Embryonic facial prominence (tissue), 1 donor: ENCODE data around the gene TMEM45A.
"Not testable (repeated sequence)": the region's sequence is repeated elsewhere in the genome, so short reads cannot be mapped to it uniquely, and the experiment has no call there.

Source experiments
- DNase-seq: peaks from one replicate; pipeline ENCODE4 v3.0.0-alpha.2; 2016; ENCODE audit errors: extremely low spot score

TMEM45A gene

DNA sequence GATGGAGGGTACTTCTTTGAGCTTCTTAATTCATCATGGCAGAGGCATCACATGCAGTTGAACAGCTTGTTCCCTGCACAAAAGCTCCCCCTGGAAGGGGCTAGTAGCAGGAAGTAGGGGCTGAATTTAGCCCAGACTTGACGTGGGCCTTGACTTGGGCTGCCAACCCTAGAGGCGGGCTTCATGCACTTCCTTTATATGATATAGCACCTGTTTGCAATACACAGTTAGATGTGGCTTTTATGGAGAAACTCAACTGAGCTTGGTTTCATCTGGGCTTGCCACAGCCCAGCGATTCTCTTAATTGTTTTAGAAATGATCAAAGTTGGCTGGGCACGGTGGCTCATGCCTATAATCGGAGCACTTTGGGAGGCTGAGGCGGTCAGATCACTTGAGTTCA, 83.3 kb downstream of the TMEM45A start:
- no peak for DNase-seq

GRCh38 chr3:100577382-100578008, 85.1 kb downstream of the TMEM45A start:
- no peak for DNase-seq

DNA sequence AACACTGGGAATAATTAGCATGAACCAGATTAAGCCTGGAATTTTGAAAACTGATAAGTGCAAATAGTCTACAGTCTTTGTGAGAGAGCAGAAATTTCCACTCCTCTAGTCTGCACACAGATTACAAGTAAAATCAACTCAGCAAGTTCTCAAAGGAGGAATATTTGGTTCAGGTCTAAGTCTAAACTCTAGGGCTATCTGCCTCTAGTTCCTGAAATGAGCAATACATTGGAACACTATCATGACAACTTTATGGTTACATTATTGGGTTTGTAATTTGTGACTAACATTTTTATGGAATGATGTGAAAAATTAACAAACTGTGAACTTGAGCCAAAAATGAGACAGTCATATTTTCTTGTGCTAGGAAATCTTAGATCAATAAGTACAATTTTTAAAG, 86.2 kb downstream of the TMEM45A start:
- no peak for DNase-seq

DNA sequence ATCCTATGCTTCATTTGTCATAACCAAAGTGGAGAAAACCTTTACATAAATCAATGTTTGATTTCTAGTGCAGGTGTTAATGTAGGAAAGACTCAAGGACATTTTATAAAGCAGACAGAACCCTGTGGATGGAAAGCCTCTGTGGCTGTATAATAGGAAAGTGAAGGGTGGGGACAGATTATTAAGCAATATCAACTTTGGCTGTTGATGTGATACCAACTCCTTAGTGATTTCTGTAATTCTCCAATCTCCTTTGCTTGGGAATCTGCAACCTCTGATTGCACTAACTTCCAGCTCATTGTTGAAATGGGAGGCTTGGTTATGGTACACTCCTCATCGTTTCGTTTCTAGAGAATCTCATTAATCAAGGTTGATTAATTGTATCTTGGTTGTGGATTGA, 87.7 kb downstream of the TMEM45A start:
- DNase-seq, result no peak

DNA sequence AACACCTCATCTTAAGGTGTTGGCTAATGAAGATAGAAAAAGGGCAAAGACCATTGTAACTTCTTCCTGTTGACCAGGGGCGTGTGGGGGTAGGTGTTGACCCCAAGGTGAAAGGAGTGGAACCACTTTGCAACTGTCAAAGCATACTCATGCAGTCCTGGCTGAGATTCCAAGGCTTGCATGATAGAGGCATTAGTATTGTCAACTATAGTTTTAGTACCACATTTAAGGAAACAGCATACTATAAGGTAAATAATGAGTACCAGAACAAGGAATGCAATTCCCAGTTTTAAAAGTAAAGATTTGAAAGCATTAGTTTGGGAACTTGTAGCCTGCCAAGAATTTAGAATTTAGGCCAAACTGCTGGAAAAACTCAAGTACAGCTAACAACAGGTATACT, 89.2 kb downstream of the TMEM45A start:
- DNase-seq, result no peak

DNA sequence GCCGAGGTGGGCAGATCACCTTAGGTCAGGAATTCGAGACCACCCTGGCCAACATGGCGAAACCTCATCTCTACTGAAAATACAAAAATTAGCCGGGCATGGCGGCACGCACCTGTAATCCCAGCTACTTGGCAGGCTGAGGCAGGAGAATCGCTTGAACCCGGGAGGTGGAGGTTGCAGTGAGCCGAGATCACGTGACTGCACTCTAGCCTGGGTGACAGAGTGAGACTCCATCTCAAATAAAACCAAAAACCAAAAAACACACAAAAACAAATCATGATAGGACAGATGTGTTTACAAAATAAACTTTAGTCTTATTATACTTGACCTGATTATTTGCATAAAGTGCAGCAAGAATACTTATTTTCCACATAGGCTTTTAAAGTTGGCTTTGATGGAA, 89.7 kb downstream of the TMEM45A start:
- DNase-seq, result not testable (repeated sequence)

DNA sequence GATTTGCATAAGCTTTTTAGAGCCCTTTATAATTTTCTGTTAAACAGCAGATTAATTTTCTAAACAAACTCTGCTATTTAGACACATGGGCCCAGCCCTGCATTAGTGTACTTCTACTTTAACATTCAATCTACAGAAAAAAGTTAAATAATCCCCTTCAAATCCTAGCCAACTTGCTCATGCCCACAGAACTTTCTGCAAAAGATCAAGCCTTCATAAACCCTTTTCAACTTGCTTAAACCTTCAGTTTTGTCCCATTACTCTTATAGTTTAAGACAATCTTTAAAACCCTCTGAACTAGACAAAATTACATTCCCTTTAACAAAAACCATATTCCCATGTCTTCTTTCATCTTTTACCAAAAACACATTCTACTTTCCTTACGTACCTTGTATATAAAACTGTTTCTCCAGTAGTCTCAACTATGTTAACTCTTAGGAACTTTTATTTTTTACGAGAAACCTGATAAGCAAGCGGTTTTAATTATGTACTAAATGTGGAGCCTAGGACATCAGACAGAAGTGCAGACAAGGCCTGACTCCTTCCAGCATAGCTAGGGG, 91.8 kb downstream of the TMEM45A start:
- no peak for DNase-seq

DNA sequence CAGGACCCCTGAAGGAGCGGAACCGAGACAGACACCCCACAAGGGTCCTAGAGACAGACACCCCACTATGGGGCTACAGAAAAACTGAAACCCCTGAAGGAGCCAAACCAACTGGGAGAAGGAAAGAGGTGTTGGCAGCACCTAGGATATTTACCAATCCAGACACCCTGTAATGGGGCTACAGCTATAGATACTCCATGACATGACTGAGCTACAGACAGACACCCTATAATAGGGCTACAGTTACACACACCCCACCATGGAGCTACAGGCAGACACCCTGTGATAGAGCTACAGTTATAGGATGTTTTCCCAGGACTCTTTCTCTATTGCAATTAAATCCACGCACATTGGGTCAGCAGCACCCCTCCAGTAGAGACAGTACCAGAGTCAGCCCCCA, 94.4 kb downstream of the TMEM45A start:
- no peak for DNase-seq

DNA sequence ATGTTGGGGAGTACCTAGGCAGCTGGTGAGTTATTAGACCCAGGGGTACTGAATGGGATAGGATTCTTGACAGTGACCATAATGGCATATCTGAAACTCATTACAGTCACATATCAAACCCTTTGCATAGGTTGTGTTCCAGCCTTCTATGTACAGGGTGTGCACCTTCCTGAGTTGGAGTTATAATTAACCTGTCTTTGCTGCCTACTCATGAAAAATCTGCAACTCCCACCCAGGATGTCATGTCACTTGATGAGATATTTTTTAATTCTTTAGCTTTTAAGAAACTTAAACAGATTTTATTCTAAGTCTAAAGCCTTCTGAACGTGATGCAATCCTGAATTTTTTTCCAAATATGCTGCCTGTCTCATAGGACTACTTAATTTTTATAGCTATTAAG, 95.8 kb downstream of the TMEM45A start:
- DNase-seq, result no peak

DNA sequence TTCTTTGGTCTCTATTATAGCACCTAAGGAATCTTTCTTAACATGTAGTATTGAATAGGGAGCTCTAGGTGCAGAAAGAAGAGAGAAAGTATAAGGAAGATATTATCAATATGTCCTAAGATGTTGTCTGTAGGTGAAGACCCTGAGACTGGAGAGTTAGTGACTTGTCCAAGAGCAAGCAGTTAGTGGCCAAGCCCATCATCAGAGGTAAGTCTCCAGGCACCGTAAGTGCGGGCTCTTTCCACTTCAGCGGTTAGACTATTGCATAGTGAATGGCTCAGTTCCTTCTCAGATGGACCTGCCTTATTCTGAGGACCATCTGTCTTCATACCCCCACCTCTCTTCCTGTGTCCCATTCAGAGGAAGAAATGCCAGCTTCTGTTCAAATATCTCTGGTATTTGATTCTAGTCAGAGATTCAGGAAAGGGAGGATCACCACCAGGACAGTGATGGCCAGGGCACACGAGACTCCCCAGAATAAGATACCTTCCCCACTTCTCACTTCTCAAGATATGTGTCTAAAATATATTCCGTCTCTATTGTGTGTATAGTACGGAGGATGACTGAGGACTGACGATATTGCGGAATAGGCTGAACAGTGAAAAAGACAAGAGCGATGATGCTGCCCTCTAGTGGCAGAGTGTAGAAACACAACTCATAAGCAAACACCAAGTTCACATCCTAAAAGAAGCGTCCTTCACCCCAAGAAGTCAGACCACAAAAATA, 97.9 kb downstream of the TMEM45A start:
- DNase-seq, result peak; percentile 70

- no peak for DNase-seq
Measured at GRCh38 chr3:100590840-100591147, 98.4 kb downstream of the TMEM45A start.

- no peak for DNase-seq
Measured at GRCh38 chr3:100591411-100591810, 99.0 kb downstream of the TMEM45A start.

GRCh38 chr3:100600181-100601042, 108.0 kb downstream of the TMEM45A start:
- DNase-seq, result no peak

GRCh38 chr3:100602506-100603444, 110.4 kb downstream of the TMEM45A start:
- no peak for DNase-seq

- no peak for DNase-seq
Measured at GRCh38 chr3:100603469-100603868, 111.0 kb downstream of the TMEM45A start.

DNA sequence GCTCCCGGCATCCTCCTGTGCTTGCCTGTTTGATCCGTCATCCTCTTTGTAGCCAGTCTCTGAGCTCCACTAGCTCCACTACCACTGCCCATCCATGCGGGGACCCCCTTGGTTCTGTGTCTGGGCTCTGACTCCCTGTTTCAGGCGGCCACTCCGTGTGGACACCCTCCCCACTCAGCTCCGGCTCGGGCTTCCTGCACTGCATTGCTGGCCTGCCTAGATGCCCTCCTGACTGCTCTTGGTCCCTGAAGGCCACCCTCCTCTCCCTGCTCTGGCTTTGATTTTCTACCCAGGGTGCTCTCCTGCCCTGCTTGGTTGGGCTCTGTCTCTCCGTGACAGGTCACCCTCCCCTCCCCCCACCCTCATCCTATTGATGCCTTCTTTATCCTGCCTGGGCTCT, 112.9 kb downstream of the TMEM45A start:
- DNase-seq, result no peak

- DNase-seq, result no peak
Measured at GRCh38 chr3:100606894-100607512, 114.6 kb downstream of the TMEM45A start.

DNA sequence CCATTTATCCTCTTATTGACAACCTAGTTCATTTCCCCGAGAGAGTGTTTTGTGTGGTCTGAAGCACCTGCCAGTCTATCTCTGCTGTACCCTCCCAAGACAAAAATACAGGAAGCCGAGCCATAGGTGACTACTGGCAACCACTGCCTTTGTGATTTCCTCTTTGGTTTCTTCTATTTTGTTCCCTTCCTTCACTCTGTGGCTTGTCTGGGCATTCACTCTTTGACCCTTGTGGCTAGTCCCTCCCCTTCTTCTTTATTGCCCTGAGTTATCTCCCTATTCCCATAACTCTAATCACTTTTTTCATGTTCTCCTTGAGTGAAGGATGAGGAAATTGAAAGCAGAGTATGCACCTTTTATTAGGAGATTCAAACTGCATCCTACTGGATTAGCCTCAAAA, 116.9 kb downstream of the TMEM45A start, which contains the start of gene ADGRG7:
Gene ADGRG7 (plus strand): TSS at position 297 of the 400 bp plus-strand sequence. CDS start 256 bp downstream, outside the sequence.
- no peak for DNase-seq

- no peak for DNase-seq
Measured at GRCh38 chr3:100609963-100610362, 117.5 kb downstream of the TMEM45A start.

DNA sequence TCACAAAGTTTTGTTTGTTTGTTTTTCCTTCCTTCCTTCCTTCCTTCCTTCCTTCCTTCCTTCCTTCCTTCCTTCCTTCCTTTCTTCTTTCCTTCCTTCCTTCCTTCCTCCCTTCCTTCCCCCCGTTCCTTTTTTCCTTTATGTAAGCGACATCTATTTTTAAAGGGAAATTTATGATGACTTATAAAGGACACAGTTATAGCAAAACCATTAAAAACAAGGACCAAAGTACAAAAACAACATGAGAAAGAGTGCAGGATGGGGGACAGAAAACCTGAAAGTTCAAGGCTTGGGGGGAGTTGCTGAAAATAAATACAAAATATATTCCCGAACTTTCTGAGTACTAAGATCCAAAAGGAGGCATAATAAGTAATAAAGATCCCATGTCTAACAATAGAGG, 118.8 kb downstream of the TMEM45A start:
- no peak for DNase-seq
